ENCODE data around the gene CFAP92.

GRCh38 chr3:129013491-129013891 lies 19.6 kb upstream of the CFAP92 start:
- no peak for TF ChIP-seq POLR2AphosphoS5 (IDR thresholded peaks at IDR 0.05; ENCODE audit: borderline replicate concordance, low read depth, low read length)
- no peak for TF ChIP-seq EZH2 (IDR thresholded peaks at IDR 0.05)
- no peak for TF ChIP-seq FOXP2 (optimal IDR thresholded peaks at IDR 0.05; ENCODE audit: control extremely low read depth, extremely low read length, insufficient read depth)

All from SK-N-MC (cell line).